H1 (cell line): ENCODE data around the gene RNF157. TPM values are rescaled to one million over a fixed set of nuclear protein-coding genes. Genes with fewer than 3 reads are reported as not detected.

ENCODE experiments used
- ASH2L ChIP-seq: fragments of 200-600, 300-600 bp; sonication (generic); IDR thresholded peaks from one replicate; pipeline ENCODE4 v1.7.1; 2017; ENCODE audit warnings: low read length
- CTBP2 ChIP-seq: IDR thresholded peaks from 2 replicates; pipeline ENCODE4 v1.7.0; 2011; ENCODE audit warnings: borderline replicate concordance, mild to moderate bottlenecking, moderate library complexity, mixed read lengths, low read length; ENCODE audit not compliant: insufficient read depth, insufficient read length
- EP300 ChIP-seq, 2 experiments: IDR thresholded peaks; 1 replicate in 1 of 2; 2 replicates in 1 of 2; pipeline ENCODE4 v1.6.1; 2011 to 2012; ENCODE audit warnings: low read depth in 2 of 2, low read length in 2 of 2, mild to moderate bottlenecking in 2 of 2, borderline replicate concordance in 1 of 2, inconsistent platforms in 1 of 2, moderate library complexity in 1 of 2
- EZH2 ChIP-seq: fragments of 200-600 bp; sonication (generic); IDR thresholded peaks from 2 replicates; pipeline ENCODE4 v1.7.1; 2012; ENCODE audit warnings: low read depth, mild to moderate bottlenecking, moderate library complexity, low read length, inconsistent platforms; ENCODE audit not compliant: severe bottlenecking
- JUN ChIP-seq: IDR thresholded peaks from 2 replicates; pipeline ENCODE4 v1.6.1; 2011; ENCODE audit warnings: low read depth, mild to moderate bottlenecking, improper control_type of control experiment, low read length
- KDM1A ChIP-seq: fragments of 200-600, 300-600 bp; sonication (generic); IDR thresholded peaks from 2 replicates; pipeline ENCODE4 v1.7.1; 2016; ENCODE audit warnings: mild to moderate bottlenecking, low read length, borderline replicate concordance
- NRF1 ChIP-seq: IDR thresholded peaks from 2 replicates; pipeline ENCODE4 v1.6.1; 2011; ENCODE audit warnings: mild to moderate bottlenecking, low read depth, low read length, improper control_type of control experiment
- SAP30 ChIP-seq: fragments of 300-600 bp; sonication (generic); IDR thresholded peaks from 2 replicates; pipeline ENCODE4 v1.7.1; 2012; ENCODE audit warnings: low read length, moderate library complexity, mild to moderate bottlenecking, inconsistent platforms; ENCODE audit not compliant: insufficient read depth, insufficient replicate concordance
- SIX5 ChIP-seq: IDR thresholded peaks from 2 replicates; pipeline ENCODE4 v1.6.1; 2011; ENCODE audit warnings: mild to moderate bottlenecking, low read depth, low read length
- SP4 ChIP-seq: IDR thresholded peaks from 2 replicates; pipeline ENCODE4 v1.6.1; 2012; ENCODE audit warnings: low read length, inconsistent platforms
- TAF7 ChIP-seq: optimal IDR thresholded peaks from 2 replicates; pipeline ENCODE3; 2011; ENCODE audit warnings: low read depth, mild to moderate bottlenecking, inconsistent platforms, low read length, moderate library complexity, borderline replicate concordance
- polyA plus RNA-seq, 7 experiments: library from polyadenylated mRNA; depleted of rRNA in 3 of 7; stranded (reverse) in 5 of 7; unstranded in 2 of 7; fragments of >200 nt in 5 of 7; fragments of 200-250 nt in 2 of 7; gene quantifications; 1 replicate in 5 of 7; 2 replicates in 1 of 7; 4 replicates in 1 of 7; pipeline versions ENCODE4 v1.2.1 to v1.2.3, GENCODE V29; 2011 to 2013; ENCODE audit warnings: missing spikeins in 2 of 7, mixed read lengths in 2 of 7
- total RNA-seq: library from RNA; stranded (reverse); fragmentation: NEBNext Ultra II Directional; extraction: Animal tissue kit (Norgen Biotek cat#: 25700); gene quantifications from 2 replicates; pipeline ENCODE4 v1.2.1, GENCODE V29; 2021
- TF ChIP-seq, protein P1 (sequence below): IDR thresholded peaks from 2 replicates; pipeline ENCODE4 v1.6.1; 2012; ENCODE audit warnings: inconsistent platforms
- TF ChIP-seq, protein P2 (sequence below): IDR thresholded peaks from 2 replicates; pipeline ENCODE4 v1.6.1; 2012; ENCODE audit warnings: inconsistent platforms

RNF157 gene
- total and polyA plus RNA-seq, 2 of the 8 experiments (the other 6 are each of a cell fraction or from before 2014, with no cell fraction given) = 13.4 to 16.7 TPM

- TF ChIP-seq, protein P1, sequence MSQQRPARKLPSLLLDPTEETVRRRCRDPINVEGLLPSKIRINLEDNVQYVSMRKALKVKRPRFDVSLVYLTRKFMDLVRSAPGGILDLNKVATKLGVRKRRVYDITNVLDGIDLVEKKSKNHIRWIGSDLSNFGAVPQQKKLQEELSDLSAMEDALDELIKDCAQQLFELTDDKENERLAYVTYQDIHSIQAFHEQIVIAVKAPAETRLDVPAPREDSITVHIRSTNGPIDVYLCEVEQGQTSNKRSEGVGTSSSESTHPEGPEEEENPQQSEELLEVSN = peak; percentile 90
- no peak for TF ChIP-seq SP4
- no peak for TF ChIP-seq NRF1
- peak; percentile 86 for TF ChIP-seq ASH2L
- no peak for TF ChIP-seq EP300 (IDR thresholded peaks at IDR 0.05; ENCODE audit: borderline replicate concordance in 1 of 2, low read depth in 2 of 2, low read length in 2 of 2)
- 0 out of 2 replicates have a peak, but pooled peaks have one; percentile 44 for TF ChIP-seq KDM1A
- TF ChIP-seq, protein P2, sequence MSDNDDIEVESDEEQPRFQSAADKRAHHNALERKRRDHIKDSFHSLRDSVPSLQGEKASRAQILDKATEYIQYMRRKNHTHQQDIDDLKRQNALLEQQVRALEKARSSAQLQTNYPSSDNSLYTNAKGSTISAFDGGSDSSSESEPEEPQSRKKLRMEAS = peak; percentile 38
- TF ChIP-seq TAF7 = no peak
- TF ChIP-seq JUN = no peak
- peak; percentile 60 for TF ChIP-seq EZH2
- TF ChIP-seq SIX5 = no peak
- no peak for TF ChIP-seq SAP30
- no peak for TF ChIP-seq CTBP2
Measured at GRCh38 chr17:76239538-76240274, 587 bp downstream of the RNF157 start (continued).
